Measurements from ENCODE around the gene RNF144B. TPM values are rescaled to one million over a fixed set of nuclear protein-coding genes. Genes with fewer than 3 reads are reported as not detected.
A peak's percentile ranks its signal among the peaks of the same experiment; 100 is the strongest.

Gene RNF144B
- total and polyA plus RNA-seq, 10 of the 15 experiments (the other 5 are each of a cell fraction or from before 2014, with no cell fraction given) = 0.03 to 0.18 (median 0.14) TPM

- intact Hi-C loops (cut with micrococcal nuclease; ENCODE audit: unreplicated experiment) (loop anchor here (1.0 to 10.0 kb wide), 3 partner anchors 101 to 379 kb away; partner anchors contain the start of gene NHLRC1), in situ Hi-C loops (cut with MboI) (no loop called here)
- peak overlapping the region; percentile 38; the same call in 1 of the 2 replicates for H3K4me2 ChIP-seq (ENCODE audit: control insufficient read depth, insufficient read depth)
- 8% methylated on average over 11 of the region's 11 CpGs for WGBS (ENCODE audit: insufficient coverage, insufficient replicate concordance, low lambda C conversion rate, missing lambda C conversion rate)
- DNase-seq (ENCODE audit: low read depth, low spot score) = peak; percentile 35
- SMC1A ChIA-PET (ENCODE audit: uncharacterized antibody, unreplicated experiment) = interaction anchor here (0.6 to 6.5 kb wide), 22 partner anchors 10 to 1346 kb away, joined by 3 to 101 read pairs (median 4); partner anchors contain the start of gene NHLRC1
- peak; percentile 88 for FAIRE-seq
- H3K36me3 ChIP-seq (ENCODE audit: control insufficient read depth in 2 of 2, insufficient read depth in 2 of 2, low read length in 1 of 2) = no peaks in the 10 kb centered on the region
- H3K4me3 ChIP-seq = no peak overlapping the region
- H3K79me2 ChIP-seq (ENCODE audit: control insufficient read depth, insufficient read depth, low read length) = no peaks in the 10 kb centered on the region
- peak; percentile 94 for ATAC-seq
- H3K27me3 ChIP-seq (replicated peaks in 1 of 2; ENCODE audit: control insufficient read depth in 2 of 2, insufficient read depth in 2 of 2, low read length in 1 of 2) = no peaks in the 10 kb centered on the region
- H4K20me1 ChIP-seq (ENCODE audit: control insufficient read depth, insufficient read depth) = no peaks in the 10 kb centered on the region
- CTCF ChIA-PET = interaction anchor here (0.5 to 7.5 kb wide), 22 partner anchors 9 to 920 kb away, joined by 3 to 126 read pairs (median 4); no protein-coding TSS in a partner anchor
- POLR2A ChIA-PET = no interaction called here
- no peak overlapping the region for H3K27ac ChIP-seq (ENCODE audit: control insufficient read depth, insufficient read depth)
- H2AFZ ChIP-seq (ENCODE audit: control insufficient read depth, low read depth, low read length) = peak overlapping the region; percentile 81
- RAD21 ChIA-PET (ENCODE audit: unreplicated experiment) = interaction anchor here (1.3 to 3.1 kb wide), 5 partner anchors 9 to 182 kb away, joined by 4 to 24 read pairs (median 12); no protein-coding TSS in a partner anchor
- no peak overlapping the region for H3K9ac ChIP-seq (ENCODE audit: control insufficient read depth, insufficient read depth, low read length)
- BruUV-seq (replicated peaks) = no TSS peak
- H3K4me1 ChIP-seq (ENCODE audit: control insufficient read depth, insufficient read depth, low read length) = no peaks in the 10 kb centered on the region
- H3K9me3 ChIP-seq (replicated peaks; ENCODE audit: control insufficient read depth, insufficient read depth, low read length) = no peaks in the 10 kb centered on the region
- TF ChIP-seq IRF3 (IDR thresholded peaks at IDR 0.05) = no peak
- TF ChIP-seq PAX5 (IDR thresholded peaks at IDR 0.05; ENCODE audit: borderline replicate concordance, low read depth, low read length) = no peak
- TF ChIP-seq WRNIP1 (IDR thresholded peaks at IDR 0.05; ENCODE audit: borderline replicate concordance, low read depth, low read length) = no peak
- no peak for TF ChIP-seq TAF1 (IDR thresholded peaks at IDR 0.05; ENCODE audit: borderline replicate concordance, low read depth, low read length)
- no peak for TF ChIP-seq MAX (IDR thresholded peaks at IDR 0.05; ENCODE audit: low read depth, low read length)
- no peak for TF ChIP-seq POU2F2 (IDR thresholded peaks at IDR 0.05; ENCODE audit: borderline replicate concordance, low read depth, low read length)
- TF ChIP-seq ASH2L (IDR thresholded peaks at IDR 0.05; ENCODE audit: borderline replicate concordance, low read depth) = no peak
- TF ChIP-seq IKZF1 (conservative IDR thresholded peaks at IDR 0.05) = peak; percentile 83
- TF ChIP-seq TARDBP (IDR thresholded peaks at IDR 0.05; ENCODE audit: borderline replicate concordance) = no peak
- no peak for TF ChIP-seq ZNF217 (IDR thresholded peaks at IDR 0.05)
- TF ChIP-seq SREBF2 (IDR thresholded peaks at IDR 0.05; ENCODE audit: low read length) = no peak
- peak; percentile 62; the same call in 1 of the 2 replicates for TF ChIP-seq DPF2 (IDR thresholded peaks at IDR 0.05)
- TF ChIP-seq JUND (IDR thresholded peaks at IDR 0.05; ENCODE audit: low read depth, low read length) = no peak
- TF ChIP-seq ZNF24 (IDR thresholded peaks at IDR 0.05) = no peak
- no peak for TF ChIP-seq RCOR1 (conservative IDR thresholded peaks at IDR 0.05; ENCODE audit: low read depth, low read length)
- no peak for TF ChIP-seq HCFC1 (IDR thresholded peaks at IDR 0.05; ENCODE audit: low read length)
- no peak for TF ChIP-seq BMI1 (IDR thresholded peaks at IDR 0.05; ENCODE audit: borderline replicate concordance)
- no peak for TF ChIP-seq SIN3A (IDR thresholded peaks at IDR 0.05; ENCODE audit: low read depth, low read length)
- no peak for TF ChIP-seq PKNOX1 (IDR thresholded peaks at IDR 0.05)
- peak; percentile 44 to 69; a peak in 3 of 4 replicates for TF ChIP-seq IKZF2 (IDR thresholded peaks at IDR 0.05)
- no peak for TF ChIP-seq SMAD1 (IDR thresholded peaks at IDR 0.05; ENCODE audit: low read depth, partially characterized antibody)
- TF ChIP-seq RELB (IDR thresholded peaks at IDR 0.05; ENCODE audit: low read depth) = peak; percentile 56
- TF ChIP-seq ZBED1 (IDR thresholded peaks at IDR 0.05; ENCODE audit: borderline replicate concordance) = no peak
Measured at GRCh38 chr6:18503593-18504231, 116.6 kb downstream of the RNF144B start.
